ENCODE results near the gene TBC1D8B. TPM values are rescaled to one million over a fixed set of nuclear protein-coding genes. Genes with fewer than 3 reads are reported as not detected.
A peak's percentile ranks its signal among the peaks of the same experiment; 100 is the strongest.
"Not testable (repeated sequence)": the region's sequence is repeated elsewhere in the genome, so short reads cannot be mapped to it uniquely, and the experiment has no call there.

Gene TBC1D8B
- total and polyA plus RNA-seq, 9 of the 15 experiments (the other 6 are each of a cell fraction or from before 2014, with no cell fraction given) = 0.04 to 0.36 (median 0.10) TPM; not detected in 1

DNA sequence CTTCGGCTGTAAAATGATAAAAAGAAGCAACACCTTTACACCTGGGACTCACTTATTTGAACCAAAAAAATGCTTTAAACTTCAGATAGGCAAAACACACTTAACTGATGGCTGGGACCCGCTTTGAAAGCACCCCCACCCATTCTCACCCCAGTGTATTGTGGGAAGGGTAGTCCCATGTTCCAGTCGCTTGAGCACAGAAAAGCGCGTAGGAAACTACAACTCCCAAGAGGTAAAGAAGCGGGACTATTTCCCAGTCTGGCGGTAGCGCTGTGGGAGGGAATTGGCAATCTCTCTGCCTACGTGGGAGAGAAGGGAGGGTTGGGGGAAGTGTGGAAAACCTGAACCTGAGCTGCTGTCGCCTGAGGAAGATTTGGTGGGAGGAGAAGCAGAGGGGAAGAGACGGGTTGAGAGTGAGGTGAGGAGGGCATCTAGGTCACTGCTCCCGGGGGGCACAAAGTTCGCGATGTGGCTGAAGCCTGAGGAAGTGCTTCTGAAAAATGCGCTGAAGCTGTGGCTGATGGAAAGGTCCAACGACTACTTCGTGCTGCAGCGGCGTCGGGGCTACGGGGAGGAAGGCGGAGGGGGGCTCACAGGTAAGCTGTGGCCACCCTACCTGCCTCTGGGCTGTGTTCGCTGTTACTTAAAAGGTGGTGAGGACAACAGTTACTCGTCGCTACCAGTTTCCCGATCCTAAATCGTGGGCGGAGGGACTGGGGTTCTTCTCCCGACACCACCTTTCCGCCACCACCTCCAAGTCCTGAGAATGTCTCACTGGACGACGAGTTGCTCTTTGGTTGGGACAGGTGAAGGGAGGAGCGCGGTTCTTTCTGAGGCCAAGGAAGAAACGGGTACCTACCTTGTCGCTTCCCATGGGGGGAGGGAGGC lies at the start of gene TBC1D8B (continued):
- TF ChIP-seq HCFC1 (IDR thresholded peaks at IDR 0.05; ENCODE audit: low read depth, low read length) (peak; percentile 85), NUFIP1 (IDR thresholded peaks at IDR 0.05; ENCODE audit: partially characterized antibody) (no peak), PHF21A (IDR thresholded peaks at IDR 0.05; ENCODE audit: borderline replicate concordance, low read depth) (no peak), PBX2 (CRISPR knock-in tag; IDR thresholded peaks at IDR 0.05; ENCODE audit: low read depth) (no peak), PBX2 (tag; conservative IDR thresholded peaks at IDR 0.05; ENCODE audit: low read depth) (no peak), ZFP1 (CRISPR knock-in tag; IDR thresholded peaks at IDR 0.05) (no peak), BHLHE40 (IDR thresholded peaks at IDR 0.05; ENCODE audit: low read length) (no peak), E2F4 (CRISPR knock-in tag; IDR thresholded peaks at IDR 0.05; ENCODE audit: low read depth) (no peak), RBM34 (IDR thresholded peaks at IDR 0.05; ENCODE audit: borderline replicate concordance, insufficient read depth, low read length) (no peak), L3MBTL2 (IDR thresholded peaks at IDR 0.05) (no peak), TFAM (CRISPR knock-in tag; conservative IDR thresholded peaks at IDR 0.05) (no peak), ZNF165 (CRISPR knock-in tag; IDR thresholded peaks at IDR 0.05; ENCODE audit: borderline replicate concordance) (no peak), HMG20A (CRISPR knock-in tag; conservative IDR thresholded peaks at IDR 0.05) (no peak), CREB3L1 (IDR thresholded peaks at IDR 0.05; ENCODE audit: borderline replicate concordance, low read depth) (peak; percentile 25; the same call in 1 of the 2 replicates)
- TF ChIP-seq, protein P1, sequence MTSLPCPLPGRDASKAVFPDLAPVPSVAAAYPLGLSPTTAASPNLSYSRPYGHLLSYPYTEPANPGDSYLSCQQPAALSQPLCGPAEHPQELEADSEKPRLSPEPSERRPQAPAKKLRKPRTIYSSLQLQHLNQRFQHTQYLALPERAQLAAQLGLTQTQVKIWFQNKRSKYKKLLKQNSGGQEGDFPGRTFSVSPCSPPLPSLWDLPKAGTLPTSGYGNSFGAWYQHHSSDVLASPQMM (CRISPR knock-in tag; IDR thresholded peaks at IDR 0.05) = no peak

DNA sequence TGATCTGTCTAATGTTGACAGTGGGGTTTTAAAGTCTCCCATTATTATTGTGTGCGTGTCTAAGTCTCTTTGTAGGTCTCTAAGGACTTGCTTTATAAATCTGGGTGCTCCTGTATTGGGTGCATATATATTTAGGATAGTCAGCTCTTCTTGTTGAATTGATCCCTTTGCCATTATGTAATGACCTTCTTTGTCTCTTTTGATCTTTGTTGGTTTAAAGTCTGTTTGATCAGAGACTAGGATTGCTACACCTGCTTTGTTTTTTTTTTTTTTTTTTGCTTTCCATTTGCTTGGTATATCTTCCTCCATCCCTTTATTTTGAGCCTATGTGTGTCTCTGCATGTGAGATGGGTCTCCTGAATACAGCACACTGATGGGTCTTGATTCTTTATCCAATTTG lies 33.2 kb upstream of the TBC1D8B start:
- H3K9me3 ChIP-seq (replicated peaks; ENCODE audit: control insufficient read depth, insufficient read depth, low read depth, low read length); FAIRE-seq; H2AFZ ChIP-seq (ENCODE audit: low read depth, low read length); POLR2A ChIA-PET; H3K9ac ChIP-seq (ENCODE audit: insufficient read depth in 1 of 2, low read depth in 2 of 2, low read length in 2 of 2); H3K9me1 ChIP-seq (ENCODE audit: control insufficient read depth, insufficient read depth, low read length); CTCF ChIA-PET (ENCODE audit: low intra/inter-chr PET ratio); H3K36me3 ChIP-seq (ENCODE audit: control insufficient read depth, insufficient read depth, low read length); BruUV-seq (replicated peaks); H3K4me2 ChIP-seq (ENCODE audit: insufficient read depth, low read length); DNase-seq (ENCODE audit: extremely low read depth in 1 of 4, low spot score in 3 of 4); H3K27ac ChIP-seq (ENCODE audit: extremely low read depth, low read depth, low read length); in situ Hi-C loops (cut with MboI); H3K79me2 ChIP-seq (ENCODE audit: control insufficient read depth, insufficient read depth, low read length); H4K20me1 ChIP-seq (replicated peaks; ENCODE audit: control insufficient read depth, insufficient read depth, low read length); ATAC-seq; intact Hi-C loops (cut with micrococcal nuclease); H3K4me1 ChIP-seq (replicated peaks in 1 of 2; ENCODE audit: control insufficient read depth in 2 of 2, insufficient read depth in 2 of 2, low read length in 2 of 2); H3K27me3 ChIP-seq (ENCODE audit: control insufficient read depth in 2 of 2, insufficient read depth in 2 of 2, low read length in 2 of 2); H3K4me3 ChIP-seq: not testable (repeated sequence)
- WGBS (ENCODE audit: insufficient coverage, low coverage, missing lambda C conversion rate) = 0% methylated on average over 1 of the region's 1 CpG
